ENCODE data around the gene ORC6. TPM values are rescaled to one million over a fixed set of nuclear protein-coding genes. Genes with fewer than 3 reads are reported as not detected.

Gene ORC6
- total and polyA plus RNA-seq, 9 of the 15 experiments (the other 6 are each of a cell fraction or from before 2014, with no cell fraction given) = 18.7 to 71.4 (median 47.0) TPM

- TF ChIP-seq NFE2L1 (tag; IDR thresholded peaks at IDR 0.05; ENCODE audit: borderline replicate concordance, low read depth) (no peak), ARNT (IDR thresholded peaks at IDR 0.05) (no peak), RBM17 (IDR thresholded peaks at IDR 0.05; ENCODE audit: borderline replicate concordance, low read depth, low read length) (no peak), TBP (optimal IDR thresholded peaks at IDR 0.05; ENCODE audit: low read depth, low read length) (peak; percentile 84), SRSF9 (IDR thresholded peaks at IDR 0.05; ENCODE audit: borderline replicate concordance, low read depth, low read length) (no peak), ZNF316 (IDR thresholded peaks at IDR 0.05) (no peak), PATZ1 (CRISPR knock-in tag; IDR thresholded peaks at IDR 0.05; ENCODE audit: borderline replicate concordance) (no peak), MXD1 (CRISPR knock-in tag; IDR thresholded peaks at IDR 0.05; ENCODE audit: borderline replicate concordance, poor library complexity, severe bottlenecking) (no peak), NKRF (IDR thresholded peaks at IDR 0.05; ENCODE audit: borderline replicate concordance) (peak; percentile 67), CHD4 (IDR thresholded peaks at IDR 0.05; ENCODE audit: insufficient read depth, insufficient replicate concordance, low read depth, low read length, poor library complexity, severe bottlenecking) (no peak), KLF13 (tag; IDR thresholded peaks at IDR 0.05; ENCODE audit: borderline replicate concordance, low read depth) (no peak), ZNF766 (CRISPR knock-in tag; conservative IDR thresholded peaks at IDR 0.05) (no peak), ZFP1 (CRISPR knock-in tag; IDR thresholded peaks at IDR 0.05) (no peak), NBN (IDR thresholded peaks at IDR 0.05; ENCODE audit: low read depth) (no peak), PHF8 (IDR thresholded peaks at IDR 0.05; ENCODE audit: borderline replicate concordance, low read length) (peak; percentile 68; the same call in 1 of the 2 replicates), FOXP1 (CRISPR knock-in tag; IDR thresholded peaks at IDR 0.05) (no peak), HMG20B (CRISPR knock-in tag; IDR thresholded peaks at IDR 0.05) (no peak)
Observed at GRCh38 chr16:46689365-46690280, at the start of gene ORC6 (continued).
